ENCODE measurements around the gene BBS10.
"Not testable (repeated sequence)": the region's sequence is repeated elsewhere in the genome, so short reads cannot be mapped to it uniquely, and the experiment has no call there.

The BBS10 gene

GRCh38 chr12:76329159-76329558, 19.1 kb downstream of the BBS10 start:
- DNase-seq = no peak

DNA sequence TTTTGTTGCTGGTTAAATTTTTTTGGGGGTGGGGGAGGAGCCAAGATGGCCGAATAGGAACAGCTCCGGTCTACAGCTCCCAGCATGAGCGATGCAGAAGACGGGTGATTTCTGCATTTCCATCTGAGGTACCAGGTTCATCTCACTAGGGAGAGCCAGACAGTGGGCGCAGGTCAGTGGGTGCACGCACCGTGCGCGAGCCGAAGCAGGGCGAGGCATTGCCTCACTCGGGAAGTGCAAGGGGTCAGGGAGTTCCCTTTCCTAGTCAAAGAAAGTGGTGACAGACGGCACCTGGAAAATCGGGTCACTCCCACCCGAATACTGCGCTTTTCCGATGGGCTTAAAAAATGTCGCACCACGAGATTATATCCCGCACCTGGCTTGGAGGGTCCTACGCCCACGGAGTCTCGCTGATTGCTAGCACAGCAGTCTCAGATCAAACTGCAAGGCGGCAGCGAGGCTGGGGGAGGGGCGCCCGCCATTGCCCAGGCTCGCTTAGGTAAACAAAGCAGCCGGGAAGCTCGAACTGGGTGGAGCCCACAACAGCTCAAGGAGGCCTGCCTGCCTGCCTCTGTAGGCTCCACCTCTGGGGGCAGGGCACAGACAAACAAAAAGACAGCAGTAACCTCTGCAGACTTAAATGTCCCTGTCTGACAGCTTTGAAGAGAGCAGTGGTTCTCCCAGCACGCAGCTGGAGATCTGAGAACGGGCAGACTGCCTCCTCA, 28.5 kb downstream of the BBS10 start:
- DNase-seq = not testable (repeated sequence)

DNA sequence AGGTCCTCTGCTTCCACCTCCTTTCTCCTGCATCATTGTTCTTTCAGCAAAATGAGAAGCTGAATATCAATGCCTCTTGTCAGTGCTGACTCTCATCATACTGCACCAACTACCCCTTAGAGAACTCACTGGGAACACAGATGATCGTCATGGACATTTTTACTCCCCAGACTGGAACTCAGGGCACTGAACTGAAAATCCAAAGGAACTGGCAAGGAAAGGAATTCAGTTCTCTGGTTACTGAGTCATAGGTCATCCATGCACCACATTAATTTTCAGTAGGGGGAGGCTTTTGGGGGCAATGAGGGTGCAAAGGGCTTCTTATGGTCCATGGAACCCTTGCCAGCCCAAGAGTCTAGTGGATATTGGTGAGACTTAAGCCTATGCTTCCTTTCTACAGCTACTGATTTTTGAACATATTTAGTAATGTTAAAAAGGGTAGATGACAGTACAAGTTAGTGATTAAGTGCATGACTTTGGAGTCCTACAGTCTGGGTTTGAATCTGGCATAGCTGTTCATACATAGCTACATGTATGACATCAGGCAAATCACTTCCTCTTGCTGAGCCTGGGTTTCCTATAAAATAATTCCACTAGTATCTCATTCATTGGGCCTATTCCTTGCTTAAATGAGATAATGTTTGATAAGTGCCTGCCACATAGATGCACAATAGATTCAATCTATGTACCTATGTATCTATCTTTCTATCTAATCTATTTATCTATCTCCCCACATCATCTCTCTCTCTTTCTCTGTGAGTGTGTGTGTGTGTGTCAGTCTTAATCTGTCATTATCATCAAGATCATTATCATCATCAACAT, 29.2 kb downstream of the BBS10 start:
- no peak for DNase-seq

DNA sequence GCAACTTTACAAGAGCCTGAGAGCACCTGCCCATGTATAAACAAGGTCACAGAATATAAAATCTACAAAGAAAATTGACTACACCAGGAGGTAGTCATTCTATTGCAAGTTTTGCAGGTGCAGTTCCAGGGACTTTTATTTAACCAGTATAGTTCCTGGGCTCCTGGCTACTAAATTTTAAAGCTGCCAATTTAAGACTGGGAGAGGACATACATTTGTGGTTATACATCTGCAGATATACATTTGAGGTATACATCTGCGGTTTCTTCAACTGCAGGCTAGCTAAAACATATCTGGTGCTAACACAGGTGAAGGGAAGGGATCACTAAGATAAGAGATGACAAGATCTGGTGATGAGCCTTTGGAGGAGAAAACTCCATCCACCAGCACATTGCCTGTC, 30.2 kb downstream of the BBS10 start:
- DNase-seq = no peak

- DNase-seq = no peak
These were observed 31.7 kb downstream of the BBS10 start for GRCh38 chr12:76316468-76316867.

DNA sequence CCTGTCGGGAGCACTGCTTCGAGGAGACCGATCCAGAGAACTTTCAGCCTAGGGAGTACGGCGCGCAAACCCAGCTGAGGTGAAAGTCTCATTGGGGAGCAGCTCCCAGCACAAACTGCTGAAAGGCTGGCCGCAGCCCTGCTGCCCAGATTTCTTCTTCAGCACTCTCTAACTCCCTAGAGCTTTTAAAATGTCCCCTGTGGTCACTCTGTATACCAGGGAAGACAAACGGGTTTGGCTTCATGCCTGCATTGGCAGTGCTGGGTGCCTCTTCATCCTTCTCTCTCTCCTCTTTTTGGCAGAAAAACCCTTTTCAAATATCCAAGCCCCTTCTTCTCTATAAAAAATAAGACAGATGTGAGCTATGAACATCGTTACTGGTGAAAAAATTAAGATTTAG, 34.9 kb downstream of the BBS10 start:
- no peak for DNase-seq

GRCh38 chr12:76312315-76312714, 35.9 kb downstream of the BBS10 start:
- no peak for DNase-seq

DNA sequence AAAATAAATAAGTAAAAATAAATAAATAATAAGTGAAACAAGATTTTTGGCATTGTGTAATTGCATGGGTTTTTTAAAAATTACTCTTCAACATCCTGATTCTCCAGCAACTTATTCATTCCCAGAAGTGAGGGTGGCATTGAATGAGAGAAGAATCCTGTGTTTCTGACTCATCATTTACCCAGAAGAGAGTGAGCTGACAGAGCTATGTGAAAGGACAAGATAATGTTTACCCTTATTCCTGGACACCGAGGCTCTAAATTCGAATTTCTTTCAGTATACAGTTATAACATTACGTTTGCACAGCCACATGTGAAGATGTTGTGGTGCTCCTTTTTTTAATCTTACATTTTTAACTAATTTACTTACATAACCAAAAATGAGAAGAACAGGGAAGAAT, 36.4 kb downstream of the BBS10 start:
- no peak for DNase-seq

- no peak for DNase-seq
These were observed 38.1 kb downstream of the BBS10 start for GRCh38 chr12:76310110-76310509.

GRCh38 chr12:76308866-76309265, 39.3 kb downstream of the BBS10 start:
- DNase-seq = no peak

DNA sequence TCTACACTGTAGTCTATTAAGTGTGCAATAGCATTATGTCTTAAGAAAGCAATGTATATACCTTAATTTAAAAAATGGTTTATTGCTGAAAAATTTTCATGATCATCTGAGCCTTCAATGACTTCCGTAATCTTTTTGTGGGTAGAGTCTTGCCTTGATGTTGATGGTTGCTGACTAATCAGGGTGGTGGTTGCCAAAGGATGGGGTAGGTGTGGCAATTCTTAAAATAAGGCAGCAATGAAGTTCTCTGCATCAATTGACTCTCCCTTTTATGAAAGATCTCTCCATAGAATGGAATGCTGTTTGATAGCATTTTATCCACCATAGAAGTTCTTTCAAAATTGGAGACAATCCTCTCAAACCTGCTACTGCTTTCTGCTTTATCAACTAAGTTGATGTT, 41.1 kb downstream of the BBS10 start:
- no peak for DNase-seq

- no peak for DNase-seq
These were observed 44.2 kb downstream of the BBS10 start for GRCh38 chr12:76303989-76304460.

DNA sequence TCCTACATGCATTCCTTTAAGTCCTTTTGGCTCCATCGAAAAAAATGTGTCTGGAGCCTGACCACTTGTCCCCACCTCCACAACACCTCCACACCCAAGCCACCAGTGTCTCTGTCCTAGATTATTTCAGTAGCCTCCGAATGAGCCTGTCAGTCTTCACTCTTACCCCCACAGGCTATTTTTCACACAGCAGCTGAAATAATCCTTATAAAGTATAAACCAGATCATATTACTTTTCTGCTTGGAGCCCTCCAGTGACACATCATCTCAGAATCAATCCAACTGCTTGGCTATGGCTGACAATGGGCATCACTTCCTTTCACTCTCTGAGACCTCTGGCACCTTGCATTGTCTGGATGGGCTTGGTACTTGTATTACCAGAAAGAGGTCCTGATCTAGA, 44.9 kb downstream of the BBS10 start:
- DNase-seq = no peak

DNA sequence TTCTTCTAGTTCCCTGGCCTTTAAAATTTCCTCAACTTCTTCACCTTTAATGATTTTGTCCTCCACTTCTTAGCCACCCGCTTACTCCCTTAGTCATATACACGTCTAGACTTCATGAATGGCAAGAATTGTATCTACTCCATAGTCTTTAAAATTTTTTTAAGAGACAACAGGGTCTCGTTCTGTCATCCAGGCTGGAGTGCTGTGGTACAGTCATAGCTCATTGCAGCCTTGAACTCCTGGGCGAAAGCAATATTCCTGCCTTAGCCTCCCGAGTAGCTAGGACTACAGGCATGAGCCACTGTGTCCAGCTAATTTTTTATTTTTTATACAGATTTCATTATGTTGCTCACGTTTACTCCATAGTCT, 47.9 kb downstream of the BBS10 start:
- no peak for DNase-seq

DNA sequence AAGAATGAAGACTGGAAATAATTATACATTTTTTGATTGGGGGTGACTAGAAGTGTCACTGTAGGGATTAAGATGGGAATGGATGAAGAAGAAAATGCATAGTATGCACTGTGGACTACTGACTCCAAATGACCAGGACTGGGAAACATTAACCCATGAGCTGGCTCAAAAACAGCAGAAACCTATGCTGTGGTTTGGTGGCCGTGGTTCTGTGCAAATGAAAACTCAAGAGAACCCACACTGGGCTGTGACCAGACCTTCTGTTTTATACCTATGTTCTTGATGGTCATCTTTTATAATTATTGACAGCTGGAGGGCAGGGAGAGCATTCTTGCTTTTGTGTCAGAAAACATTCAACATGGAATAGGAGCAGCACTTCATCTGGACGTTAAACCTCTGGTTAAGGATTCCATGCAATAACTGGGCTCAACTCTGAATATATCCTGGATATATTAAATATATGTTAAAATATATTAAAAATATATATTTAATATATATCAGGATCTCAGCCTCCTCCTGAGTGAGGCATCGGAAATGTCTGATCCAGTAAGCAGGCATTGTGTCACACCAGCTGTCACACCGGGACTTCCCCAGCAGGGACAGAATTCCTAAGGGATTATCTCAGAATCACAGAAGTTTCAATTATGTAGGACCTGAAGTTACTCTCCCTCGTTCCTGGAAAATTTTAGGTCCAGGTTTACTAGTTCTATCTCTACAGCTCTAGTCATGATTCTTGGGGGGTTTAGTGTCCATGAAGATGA, 48.5 kb downstream of the BBS10 start:
- no peak for DNase-seq

Measured in stimulated activated CD4-positive, alpha-beta T cell treated with anti-CD3 and anti-CD28 coated beads, Interleukin-2, amount 100 ng/mL, for 24 hours (primary cell).